HG03565 (cell line): ENCODE results near the gene APOBEC3B.
A peak's percentile ranks its signal among the peaks of the same experiment; 100 is the strongest.
"Not testable (repeated sequence)": the region's sequence is repeated elsewhere in the genome, so short reads cannot be mapped to it uniquely, and the experiment has no call there.

Source experiments
- ATAC-seq: cut with Tn5 transposase; IDR thresholded peaks from one replicate; pipeline ENCODE4 v1.9.1; 2021; ENCODE audit warnings: mild to moderate bottlenecking, moderate library complexity; ENCODE audit not compliant: unreplicated experiment

APOBEC3B gene

GRCh38 chr22:38981992-38982927 is at the start of gene APOBEC3B:
Gene APOBEC3B, plus strand, starts transcription at chr22:38982347. Its CDS starts 107 bp downstream, at chr22:38982454.
- ATAC-seq = peak; percentile 42

- no peak for ATAC-seq
Observed at GRCh38 chr22:38935023-38935422, 47.1 kb upstream of the APOBEC3B start.

DNA sequence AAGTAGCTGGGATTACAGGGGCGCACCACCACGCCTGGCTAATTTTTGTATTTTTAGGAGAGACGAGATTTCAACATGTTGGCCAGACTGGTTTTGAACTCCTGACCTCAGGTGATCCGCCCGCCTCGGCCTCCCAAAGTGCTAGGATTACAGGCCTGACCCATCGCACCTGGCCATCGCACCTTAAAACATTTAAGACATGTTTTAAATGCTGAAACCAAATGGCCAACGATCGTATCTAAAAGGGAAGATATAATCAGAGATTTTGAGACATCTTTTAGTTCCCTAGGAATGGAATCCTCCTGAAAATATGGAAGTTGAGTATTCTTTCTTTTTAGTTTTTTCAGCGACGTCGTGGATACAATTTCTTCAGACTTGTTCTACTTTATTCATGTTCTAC is 46.5 kb upstream of the APOBEC3B start:
- no peak for ATAC-seq

- no peak for ATAC-seq
Observed at GRCh38 chr22:38936562-38936961, 45.6 kb upstream of the APOBEC3B start.

DNA sequence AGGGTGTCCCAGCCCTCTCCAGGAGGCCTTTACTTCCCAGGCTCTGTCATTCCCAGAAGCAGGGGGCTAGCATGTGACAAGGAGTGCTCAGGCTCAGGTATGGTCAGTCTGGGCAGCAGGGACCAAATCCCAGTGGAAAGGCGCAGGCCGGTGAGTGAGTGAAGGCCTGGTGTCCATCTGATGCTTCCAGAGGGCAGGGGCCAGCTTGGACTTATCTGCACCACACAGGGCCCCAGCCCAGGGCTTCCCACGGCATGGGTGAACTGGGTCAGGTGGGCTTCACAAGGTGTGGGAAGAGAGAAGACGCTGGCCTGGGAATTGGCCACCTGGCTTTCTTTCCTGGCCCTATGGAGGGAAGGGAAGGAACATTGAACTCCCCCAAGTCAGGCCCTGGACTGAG is 45.1 kb upstream of the APOBEC3B start:
- ATAC-seq = no peak

DNA sequence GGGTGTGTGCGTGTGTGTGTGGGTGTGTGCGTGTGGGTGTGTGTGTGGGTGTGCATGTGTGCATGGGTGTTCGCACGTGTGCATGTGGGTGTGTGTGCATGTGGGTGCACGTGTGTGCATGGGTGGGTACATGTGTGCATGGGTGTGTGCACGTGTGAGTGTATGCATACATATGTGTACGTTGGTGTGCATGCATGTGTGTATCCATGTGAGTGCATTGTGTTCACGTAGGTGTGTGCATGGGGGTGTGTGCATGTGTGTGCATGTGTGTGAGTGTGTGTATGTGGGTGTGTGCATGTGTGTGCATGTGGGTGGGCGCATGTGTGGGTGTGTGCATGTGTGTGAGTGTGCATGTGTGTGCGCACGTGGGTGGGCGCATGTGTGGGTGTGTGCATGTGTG is 44.6 kb upstream of the APOBEC3B start:
- ATAC-seq = no peak

GRCh38 chr22:38938221-38938620 is 43.9 kb upstream of the APOBEC3B start:
- no peak for ATAC-seq

- no peak for ATAC-seq
Observed at GRCh38 chr22:38938925-38939324, 43.2 kb upstream of the APOBEC3B start.

GRCh38 chr22:38940811-38941384 is 41.2 kb upstream of the APOBEC3B start:
- no peak for ATAC-seq

- peak; percentile 49 for ATAC-seq
Observed at GRCh38 chr22:38941488-38941987, 40.6 kb upstream of the APOBEC3B start.

DNA sequence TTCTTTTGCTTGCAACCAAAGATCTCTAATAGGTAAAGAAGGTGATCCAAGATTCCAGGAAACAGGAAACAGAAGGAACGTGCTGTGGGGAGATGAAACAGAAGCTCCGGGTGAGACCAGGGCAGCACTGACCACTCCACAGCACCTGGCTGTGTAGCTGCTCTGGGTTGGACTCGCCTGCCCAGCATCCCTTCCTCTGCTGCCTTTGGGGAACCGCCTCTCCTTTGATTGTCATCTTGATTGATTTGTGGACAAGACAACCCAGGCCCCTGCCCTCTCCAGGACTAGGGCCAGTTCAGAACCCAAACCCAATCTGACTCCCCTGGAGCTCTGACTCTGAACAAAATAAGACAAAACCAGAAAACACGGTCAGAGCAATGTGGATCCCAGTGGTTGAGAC is 39.4 kb upstream of the APOBEC3B start:
- no peak for ATAC-seq

- no peak for ATAC-seq
Observed at GRCh38 chr22:38943201-38943600, 38.9 kb upstream of the APOBEC3B start.

GRCh38 chr22:38943882-38944281 is 38.3 kb upstream of the APOBEC3B start:
- no peak for ATAC-seq

DNA sequence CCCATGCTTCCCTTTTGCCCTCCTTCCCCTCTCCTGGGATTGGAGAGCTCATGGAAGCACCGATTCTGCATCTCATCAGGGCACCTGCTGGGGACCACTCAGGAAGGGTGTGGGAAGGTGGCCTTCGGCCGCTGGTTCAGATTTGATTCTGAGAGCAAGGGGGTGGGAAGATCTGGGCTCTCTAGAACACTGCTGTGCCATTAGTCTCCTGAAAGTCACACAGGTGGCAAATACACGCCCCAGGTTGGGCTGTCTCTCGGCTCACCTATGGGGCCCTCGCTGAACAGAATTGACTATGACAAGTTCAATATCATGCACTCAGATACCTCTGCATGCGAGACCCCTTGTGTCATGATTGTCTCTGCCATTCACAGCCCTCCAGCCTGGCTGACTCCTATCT is 37.5 kb upstream of the APOBEC3B start:
- no peak for ATAC-seq

GRCh38 chr22:38945706-38946338 is 36.3 kb upstream of the APOBEC3B start:
- ATAC-seq = not testable (repeated sequence)

- ATAC-seq = no peak
Observed at GRCh38 chr22:38946771-38947170, 35.4 kb upstream of the APOBEC3B start.

DNA sequence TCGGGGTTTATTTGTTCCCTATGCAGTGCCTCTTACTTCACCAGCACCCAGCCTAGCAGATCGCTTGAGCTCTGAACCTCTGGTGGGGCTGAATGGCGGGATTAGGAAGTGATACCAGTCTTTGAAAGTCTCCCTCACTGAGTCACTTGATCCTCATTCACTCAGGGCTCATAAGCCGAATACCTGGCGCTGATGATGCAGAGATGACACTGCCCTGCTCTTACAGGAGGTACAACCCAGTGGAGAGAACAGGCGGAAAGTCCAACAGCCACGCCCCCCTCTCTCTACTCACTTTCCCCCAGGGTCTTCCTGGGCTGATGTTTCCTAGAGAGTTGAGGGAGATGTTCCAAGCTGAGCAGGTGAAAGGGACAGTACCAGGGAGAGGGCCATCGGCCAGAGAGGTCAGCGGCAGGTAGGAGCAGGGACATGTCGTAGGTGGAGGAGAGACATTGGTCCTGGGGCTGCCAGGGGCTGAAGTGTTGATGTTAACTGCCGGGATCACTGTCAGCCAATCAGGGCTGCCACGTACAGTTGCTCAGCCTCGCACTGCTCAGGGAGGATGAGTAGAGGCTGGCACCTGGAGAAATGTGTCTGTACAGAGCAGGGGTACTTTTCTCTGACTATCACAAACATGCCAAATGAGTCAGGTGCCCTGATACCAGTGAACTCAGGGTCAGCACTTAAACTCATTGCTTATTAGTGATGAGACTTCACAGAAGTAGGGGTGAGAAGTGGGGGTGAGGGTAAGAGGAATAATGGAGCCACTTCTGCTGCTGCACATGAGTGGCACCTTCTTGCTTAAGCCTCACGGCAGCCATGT is 34.6 kb upstream of the APOBEC3B start:
- ATAC-seq = no peak

DNA sequence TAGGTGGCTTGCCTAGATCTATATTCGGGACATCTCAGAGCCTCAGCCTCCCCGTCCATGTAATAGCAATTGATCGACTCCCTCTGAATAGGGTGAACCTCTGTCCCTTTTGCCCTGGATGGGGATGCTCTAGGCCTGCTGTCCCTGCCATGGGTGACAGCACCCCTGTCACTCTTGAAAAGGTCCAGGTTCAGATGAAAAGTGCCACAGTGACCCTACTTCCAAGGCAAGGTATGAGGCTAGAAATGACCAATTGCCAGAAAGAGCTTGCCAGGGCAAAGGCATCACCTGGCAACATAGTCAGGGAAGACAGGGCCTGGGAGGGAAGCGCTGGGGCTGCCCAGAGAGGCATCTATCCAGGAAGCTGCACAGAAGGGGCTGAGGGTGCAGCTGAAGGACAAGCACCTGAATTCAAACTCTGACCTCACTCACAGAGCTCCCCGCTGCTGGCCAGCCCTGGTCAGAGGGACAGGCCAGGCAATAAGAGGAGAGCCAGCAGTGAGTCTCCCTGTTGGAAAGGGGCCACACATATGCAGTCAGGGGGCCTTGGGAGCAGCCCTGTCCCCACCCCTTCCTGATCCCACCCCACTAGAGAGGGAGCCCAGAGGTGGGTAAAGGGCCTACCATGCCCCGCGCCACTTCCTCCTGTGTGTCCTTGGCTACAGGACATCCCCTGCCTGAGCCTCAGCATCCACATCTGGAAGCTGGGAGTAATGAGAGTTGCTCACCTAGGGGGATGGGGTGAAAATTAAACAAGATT is 33.8 kb upstream of the APOBEC3B start:
- no peak for ATAC-seq

GRCh38 chr22:38949889-38950405 is 32.2 kb upstream of the APOBEC3B start:
- ATAC-seq = no peak
